ENCODE measurements around the gene PSRC1. TPM values are rescaled to one million over a fixed set of nuclear protein-coding genes. Genes with fewer than 3 reads are reported as not detected.
"Not testable (repeated sequence)": the region's sequence is repeated elsewhere in the genome, so short reads cannot be mapped to it uniquely, and the experiment has no call there.

Gene PSRC1
- total RNA-seq, 2 donors from 2014 or later: 2.4 to 2.5 TPM

DNA sequence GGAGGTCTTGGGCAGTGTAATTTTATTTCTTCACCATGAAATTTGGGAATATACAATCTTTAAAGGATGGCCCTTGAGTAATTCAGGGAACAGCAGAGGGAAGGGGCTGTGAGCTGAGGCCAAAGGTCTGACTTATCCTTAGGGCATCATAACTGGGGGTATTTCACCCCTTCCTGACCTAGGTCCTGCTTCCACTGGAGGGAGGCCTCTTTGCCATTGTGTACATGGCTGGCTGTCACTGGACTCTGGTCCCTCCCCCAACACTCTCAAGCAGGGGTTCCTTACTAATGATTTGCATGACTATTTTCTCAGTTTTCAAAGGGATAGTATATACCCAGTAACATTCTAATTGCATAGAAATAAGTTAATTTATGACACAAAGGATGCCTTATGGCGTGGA is 7.2 kb upstream of the PSRC1 start:
- Histone ChIP-seq H3K4me3 (no peak overlapping the region), H3K27me3 (replicated peaks; ENCODE audit: insufficient read depth) (no peaks in the 10 kb centered on the region), H3K4me1 (ENCODE audit: control insufficient read depth in 1 of 2, low read depth in 2 of 2) (no peaks in the 10 kb centered on the region), H3K27ac (no peak overlapping the region), H3K36me3 (no peaks in the 10 kb centered on the region), H3K9me3 (no peaks in the 10 kb centered on the region)
- TF ChIP-seq, protein P1, sequence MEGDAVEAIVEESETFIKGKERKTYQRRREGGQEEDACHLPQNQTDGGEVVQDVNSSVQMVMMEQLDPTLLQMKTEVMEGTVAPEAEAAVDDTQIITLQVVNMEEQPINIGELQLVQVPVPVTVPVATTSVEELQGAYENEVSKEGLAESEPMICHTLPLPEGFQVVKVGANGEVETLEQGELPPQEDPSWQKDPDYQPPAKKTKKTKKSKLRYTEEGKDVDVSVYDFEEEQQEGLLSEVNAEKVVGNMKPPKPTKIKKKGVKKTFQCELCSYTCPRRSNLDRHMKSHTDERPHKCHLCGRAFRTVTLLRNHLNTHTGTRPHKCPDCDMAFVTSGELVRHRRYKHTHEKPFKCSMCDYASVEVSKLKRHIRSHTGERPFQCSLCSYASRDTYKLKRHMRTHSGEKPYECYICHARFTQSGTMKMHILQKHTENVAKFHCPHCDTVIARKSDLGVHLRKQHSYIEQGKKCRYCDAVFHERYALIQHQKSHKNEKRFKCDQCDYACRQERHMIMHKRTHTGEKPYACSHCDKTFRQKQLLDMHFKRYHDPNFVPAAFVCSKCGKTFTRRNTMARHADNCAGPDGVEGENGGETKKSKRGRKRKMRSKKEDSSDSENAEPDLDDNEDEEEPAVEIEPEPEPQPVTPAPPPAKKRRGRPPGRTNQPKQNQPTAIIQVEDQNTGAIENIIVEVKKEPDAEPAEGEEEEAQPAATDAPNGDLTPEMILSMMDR (IDR thresholded peaks at IDR 0.05): no peak
- ATAC-seq (ENCODE audit: insufficient number of reproducible peaks, low FRiP score, low read depth) (no peak), DNase-seq (ENCODE audit: low spot score) (no peak)

DNA sequence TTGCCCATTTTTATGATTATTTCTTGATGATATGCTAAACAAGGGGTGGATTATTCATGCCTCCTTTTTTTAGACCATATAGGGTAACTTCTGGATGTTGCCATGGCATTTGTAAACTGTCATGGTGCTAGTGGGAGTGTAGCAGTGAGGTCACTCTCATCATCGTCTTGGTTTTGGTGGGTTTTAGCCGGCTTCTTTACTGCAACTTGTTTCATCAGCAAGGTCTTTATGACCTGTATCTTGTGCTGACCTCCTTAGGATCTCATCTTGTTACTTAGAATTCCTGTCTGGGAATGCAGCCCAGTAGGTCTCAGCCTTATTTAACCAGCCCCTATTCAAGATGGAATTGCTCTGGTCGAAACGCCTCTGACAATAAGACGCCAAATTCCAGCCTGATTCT is 3.8 kb upstream of the PSRC1 start:
- not testable (repeated sequence) for ATAC-seq (ENCODE audit: insufficient number of reproducible peaks, low FRiP score, low read depth); H3K36me3 ChIP-seq; H3K4me3 ChIP-seq; H3K9me3 ChIP-seq; DNase-seq (ENCODE audit: low spot score); H3K27ac ChIP-seq; H3K27me3 ChIP-seq (replicated peaks; ENCODE audit: insufficient read depth)
- peaks cover 9 to 20% of the 10 kb centered on the region in 2 donors for H3K4me1 ChIP-seq (ENCODE audit: control insufficient read depth in 1 of 2, low read depth in 2 of 2)

- H3K27ac ChIP-seq: peak overlapping the region; percentile 84 to 93
- ATAC-seq (ENCODE audit: insufficient number of reproducible peaks, low FRiP score, low read depth): no peak
- DNase-seq (ENCODE audit: low spot score): no peak
- peaks cover 12 to 25% of the 10 kb centered on the region in 2 donors for H3K4me1 ChIP-seq (ENCODE audit: control insufficient read depth in 1 of 2, low read depth in 2 of 2)
- TF ChIP-seq, protein P1 (IDR thresholded peaks at IDR 0.05): no peak
- H3K9me3 ChIP-seq: no peaks in the 10 kb centered on the region
- H3K27me3 ChIP-seq (replicated peaks; ENCODE audit: insufficient read depth): no peaks in the 10 kb centered on the region
- peak overlapping the region; percentile 80 for H3K4me3 ChIP-seq
- H3K36me3 ChIP-seq: no peaks in the 10 kb centered on the region
Observed at GRCh38 chr1:109283748-109284600, 1.0 kb upstream of the PSRC1 start.

DNA sequence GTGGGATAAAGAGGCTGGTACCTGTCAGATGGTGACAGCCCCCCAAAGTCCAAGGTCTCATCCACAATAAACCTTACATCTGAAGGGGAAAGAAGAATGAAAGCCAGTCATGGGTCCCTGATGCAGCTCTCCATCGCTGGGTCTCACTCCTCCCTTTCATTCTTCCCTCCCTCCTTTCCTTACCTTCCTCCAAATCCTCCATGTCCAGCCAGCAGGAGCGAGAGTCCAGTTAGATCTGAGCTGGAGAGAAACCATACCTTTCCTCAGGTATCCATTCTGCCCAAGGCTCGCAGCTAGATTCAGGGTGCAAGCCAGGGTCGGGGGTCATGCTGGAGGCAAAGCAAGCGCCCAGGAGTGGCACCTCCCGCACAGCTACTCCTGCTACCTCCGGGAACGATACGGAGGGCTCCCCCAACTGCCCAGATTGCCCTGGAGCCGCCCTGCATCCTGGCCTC is 421 bp downstream of the PSRC1 start:
- DNase-seq (ENCODE audit: low spot score): no peak
- Histone ChIP-seq H3K4me3 (peak overlapping the region; percentile 80), H3K36me3 (no peaks in the 10 kb centered on the region), H3K27ac (peak overlapping the region; percentile 54 to 84), H3K27me3 (replicated peaks; ENCODE audit: insufficient read depth) (no peaks in the 10 kb centered on the region), H3K9me3 (no peaks in the 10 kb centered on the region), H3K4me1 (ENCODE audit: control insufficient read depth in 1 of 2, low read depth in 2 of 2) (peaks cover 12 to 28% of the 10 kb centered on the region in 2 donors)
- ATAC-seq (ENCODE audit: insufficient number of reproducible peaks, low FRiP score, low read depth): no peak
- TF ChIP-seq, protein P1 (IDR thresholded peaks at IDR 0.05): no peak

DNA sequence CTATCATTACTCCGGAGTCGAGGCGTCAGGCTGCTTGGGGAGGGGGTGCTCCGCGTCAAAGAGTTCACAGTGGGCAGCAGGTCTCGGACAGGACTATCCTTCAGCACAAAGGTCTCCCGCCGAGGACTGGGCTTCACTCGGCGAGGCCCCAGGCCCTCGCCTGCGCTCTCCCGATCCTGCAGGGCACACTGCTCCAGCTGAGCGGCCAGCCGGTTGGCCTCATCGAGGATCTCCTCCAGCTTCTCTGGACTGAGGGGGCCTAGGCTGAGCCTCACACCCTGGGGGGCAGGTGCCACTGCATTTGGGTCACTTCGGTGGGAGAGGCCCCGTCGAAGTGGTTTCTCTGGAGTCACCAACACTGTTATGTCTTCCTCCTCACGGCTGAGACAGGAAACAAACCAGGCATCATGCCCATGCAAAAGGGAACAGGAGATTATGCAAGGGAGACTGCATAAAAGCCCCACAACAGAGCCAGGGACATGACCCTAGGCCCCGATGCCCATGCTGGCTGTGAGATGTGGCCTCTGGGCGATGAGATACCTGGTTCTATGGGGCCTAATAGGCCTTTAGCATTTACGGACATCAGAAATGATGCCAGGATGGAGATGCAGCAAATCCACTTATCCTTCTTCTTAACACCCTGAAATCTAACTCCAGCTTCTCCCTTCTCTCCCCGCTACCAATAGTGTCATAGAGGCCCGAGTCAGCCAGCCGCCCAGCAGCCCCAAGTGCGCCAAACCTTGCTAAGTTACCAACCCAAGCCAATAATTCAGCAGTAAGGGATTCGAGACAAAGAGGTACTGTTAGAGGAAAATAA is 1.1 kb downstream of the PSRC1 start:
- DNase-seq (ENCODE audit: low spot score) (no peak), ATAC-seq (ENCODE audit: insufficient number of reproducible peaks, low FRiP score, low read depth) (no peak)
- H3K36me3 ChIP-seq: no peaks in the 10 kb centered on the region
- TF ChIP-seq, protein P1 (IDR thresholded peaks at IDR 0.05): no peak
- H3K9me3 ChIP-seq: no peaks in the 10 kb centered on the region
- H3K4me3 ChIP-seq: peak overlapping the region; percentile 80
- H3K27me3 ChIP-seq (replicated peaks; ENCODE audit: insufficient read depth): no peaks in the 10 kb centered on the region
- H3K4me1 ChIP-seq (ENCODE audit: control insufficient read depth in 1 of 2, low read depth in 2 of 2): peaks cover 12 to 35% of the 10 kb centered on the region in 2 donors
- H3K27ac ChIP-seq: peak overlapping the region; percentile 21 to 84
